Measurements from ENCODE around the gene NYNRIN. TPM values are rescaled to one million over a fixed set of nuclear protein-coding genes. Genes with fewer than 3 reads are reported as not detected.
A peak's percentile ranks its signal among the peaks of the same experiment; 100 is the strongest.

NYNRIN gene
- total RNA-seq, 1 experiment from 2014 or later, result 2.7 TPM

DNA sequence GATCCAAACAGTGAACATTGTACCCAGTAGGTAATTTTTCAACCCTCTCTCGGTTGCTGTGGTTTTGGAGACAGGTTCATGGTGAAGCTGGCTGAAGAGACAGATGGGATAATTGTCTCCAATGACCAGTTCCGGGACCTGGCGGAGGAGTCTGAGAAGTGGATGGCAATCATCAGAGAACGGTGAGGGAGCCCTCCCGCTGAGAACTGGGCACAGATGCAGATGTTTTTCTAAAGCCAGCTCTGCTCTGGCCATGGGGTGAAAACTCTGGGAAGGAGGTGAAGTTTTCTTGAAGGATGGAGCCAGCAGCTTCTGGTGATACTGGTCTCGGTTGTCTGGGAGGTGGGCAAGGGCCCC lies 37.2 kb downstream of the NYNRIN start:
- H3K27ac ChIP-seq (ENCODE audit: low read length), result peak overlapping the region; percentile 15; the same call in 1 of the 2 replicates
- POLR2A ChIA-PET (ENCODE audit: unreplicated experiment), result no interaction called here
- TF ChIP-seq EZH2phosphoT487 (IDR thresholded peaks at IDR 0.05; ENCODE audit: borderline replicate concordance, low read length) (no peak), CTCF (conservative IDR thresholded peaks at IDR 0.05; ENCODE audit: low read depth, low read length) (no peak), EZH2 (IDR thresholded peaks at IDR 0.05; ENCODE audit: low read length, unreplicated experiment) (no peak)
- H3K4me1 ChIP-seq (ENCODE audit: insufficient read depth, low read length), result peaks cover 35% of the 10 kb centered on the region
- no peak overlapping the region for H2AFZ ChIP-seq (ENCODE audit: low read length)
- no peaks in the 10 kb centered on the region for H4K20me1 ChIP-seq (ENCODE audit: low read length)
- peaks cover 24% of the 10 kb centered on the region for H3K79me2 ChIP-seq (ENCODE audit: low read length)
- H3K4me2 ChIP-seq (ENCODE audit: low read length), result no peak overlapping the region
- no peaks in the 10 kb centered on the region for H3K9me2 ChIP-seq (replicated peaks; ENCODE audit: low read length)
- no peak overlapping the region for H3K9ac ChIP-seq (ENCODE audit: low read length)
- DNase-seq (no peak), ATAC-seq (no peak)
- H3K36me3 ChIP-seq (ENCODE audit: low read depth, low read length), result peaks cover 28% of the 10 kb centered on the region
- no peaks in the 10 kb centered on the region for H3K27me3 ChIP-seq (ENCODE audit: low read length)
- intact Hi-C loops (cut with micrococcal nuclease), result loop anchor here (1.0 kb wide), 3 partner anchors 71 to 108 kb away; no protein-coding TSS in a partner anchor
- no peaks in the 10 kb centered on the region for H3F3A ChIP-seq (ENCODE audit: low read length, unreplicated experiment)
- CTCF ChIA-PET, result interaction anchor here (1.3 kb wide), 1 partner anchor 70 kb away, joined by 8 read pairs; no protein-coding TSS in a partner anchor
- no TSS peak for BruUV-seq (replicated peaks)
- H3K4me3 ChIP-seq (ENCODE audit: low read length), result no peak overlapping the region
- no peaks in the 10 kb centered on the region for H3K9me3 ChIP-seq (ENCODE audit: low read length)

DNA sequence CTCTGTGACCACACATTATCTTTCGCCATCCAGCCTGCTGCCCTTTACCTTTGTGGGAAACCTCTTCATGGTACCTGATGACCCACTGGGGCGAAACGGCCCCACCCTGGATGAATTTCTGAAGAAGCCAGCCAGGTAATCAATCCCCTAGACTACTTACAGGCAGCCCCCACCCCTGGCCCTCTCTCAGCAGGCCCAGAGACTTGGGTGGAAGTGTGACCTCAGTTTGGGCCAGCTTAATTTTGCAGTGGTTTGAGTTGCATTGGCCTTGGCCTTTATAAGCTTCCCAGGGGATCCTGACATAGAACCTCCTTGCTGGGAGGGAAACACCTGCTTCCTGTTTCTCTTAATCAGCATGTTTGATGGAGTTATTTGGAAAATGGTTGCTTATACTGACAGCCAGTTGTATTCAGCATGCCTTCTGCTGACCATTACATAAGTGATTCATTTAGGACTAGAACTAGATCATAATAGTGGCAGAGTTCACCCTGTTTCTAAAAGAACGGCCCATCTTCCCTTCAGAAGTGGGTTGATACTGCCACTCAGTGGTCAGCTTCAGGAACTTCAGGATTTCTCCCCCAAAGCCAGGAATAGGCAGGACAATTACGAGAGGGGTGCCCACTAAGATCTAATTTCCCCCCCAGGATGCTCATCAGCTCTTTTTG lies 37.7 kb downstream of the NYNRIN start:
- TF ChIP-seq CTCF (conservative IDR thresholded peaks at IDR 0.05; ENCODE audit: low read depth, low read length) (peak; percentile 89), EZH2phosphoT487 (IDR thresholded peaks at IDR 0.05; ENCODE audit: borderline replicate concordance, low read length) (no peak)
- ChIA-PET POLR2A (ENCODE audit: unreplicated experiment) (no interaction called here), CTCF (interaction anchor here (1.3 kb wide), 1 partner anchor 71 kb away, joined by 8 read pairs; no protein-coding TSS in a partner anchor)
- intact Hi-C loops (cut with micrococcal nuclease), result loop anchor here (1.0 kb wide), 3 partner anchors 71 to 108 kb away; no protein-coding TSS in a partner anchor
- Histone ChIP-seq H3K4me3 (ENCODE audit: low read length) (no peak overlapping the region), H3K4me2 (ENCODE audit: low read length) (0 out of 2 replicates have a peak overlapping the region, but pooled peaks have one; percentile 5), H3K9me3 (ENCODE audit: low read length) (no peaks in the 10 kb centered on the region), H3K79me2 (ENCODE audit: low read length) (peaks cover 24% of the 10 kb centered on the region), H3K4me1 (ENCODE audit: insufficient read depth, low read length) (peaks cover 35% of the 10 kb centered on the region), H3K27me3 (ENCODE audit: low read length) (no peaks in the 10 kb centered on the region), H3K27ac (ENCODE audit: low read length) (peak overlapping the region; percentile 15; the same call in 1 of the 2 replicates), H3K9ac (ENCODE audit: low read length) (no peak overlapping the region), H2AFZ (ENCODE audit: low read length) (no peak overlapping the region), H4K20me1 (ENCODE audit: low read length) (no peaks in the 10 kb centered on the region), H3K36me3 (ENCODE audit: low read depth, low read length) (peaks cover 28% of the 10 kb centered on the region), H3K9me2 (replicated peaks; ENCODE audit: low read length) (no peaks in the 10 kb centered on the region), H3F3A (ENCODE audit: low read length, unreplicated experiment) (no peaks in the 10 kb centered on the region)
- BruUV-seq (replicated peaks), result no TSS peak
- DNase-seq, result peak; percentile 87
- peak; percentile 64 for ATAC-seq

All from PC-3 (cell line).